ENCODE results near the gene TMEM229B. TPM values are rescaled to one million over a fixed set of nuclear protein-coding genes. Genes with fewer than 3 reads are reported as not detected.

TMEM229B gene
- total RNA-seq (2021; ENCODE audit: unreplicated experiment), result 0.71 TPM
- polyA plus RNA-seq (2012), result 0.39 and 0.60 TPM in 2 replicates
- percentile 26 among the genes with signal in this experiment for Bru-seq, nascent RNA
- BruChase-seq, experiment 1, labeled RNA remaining after a 6-hour chase, result percentile 13 among the genes with signal in this experiment
- percentile 23 among the genes with signal in this experiment for BruChase-seq, experiment 2, labeled RNA remaining after a 2-hour chase
- long read RNA-seq, partial matches to known transcripts, result 0 of 2 reads
- long read RNA-seq, other reads (novel, unspliced or antisense), result 2 of 2 reads

DNA sequence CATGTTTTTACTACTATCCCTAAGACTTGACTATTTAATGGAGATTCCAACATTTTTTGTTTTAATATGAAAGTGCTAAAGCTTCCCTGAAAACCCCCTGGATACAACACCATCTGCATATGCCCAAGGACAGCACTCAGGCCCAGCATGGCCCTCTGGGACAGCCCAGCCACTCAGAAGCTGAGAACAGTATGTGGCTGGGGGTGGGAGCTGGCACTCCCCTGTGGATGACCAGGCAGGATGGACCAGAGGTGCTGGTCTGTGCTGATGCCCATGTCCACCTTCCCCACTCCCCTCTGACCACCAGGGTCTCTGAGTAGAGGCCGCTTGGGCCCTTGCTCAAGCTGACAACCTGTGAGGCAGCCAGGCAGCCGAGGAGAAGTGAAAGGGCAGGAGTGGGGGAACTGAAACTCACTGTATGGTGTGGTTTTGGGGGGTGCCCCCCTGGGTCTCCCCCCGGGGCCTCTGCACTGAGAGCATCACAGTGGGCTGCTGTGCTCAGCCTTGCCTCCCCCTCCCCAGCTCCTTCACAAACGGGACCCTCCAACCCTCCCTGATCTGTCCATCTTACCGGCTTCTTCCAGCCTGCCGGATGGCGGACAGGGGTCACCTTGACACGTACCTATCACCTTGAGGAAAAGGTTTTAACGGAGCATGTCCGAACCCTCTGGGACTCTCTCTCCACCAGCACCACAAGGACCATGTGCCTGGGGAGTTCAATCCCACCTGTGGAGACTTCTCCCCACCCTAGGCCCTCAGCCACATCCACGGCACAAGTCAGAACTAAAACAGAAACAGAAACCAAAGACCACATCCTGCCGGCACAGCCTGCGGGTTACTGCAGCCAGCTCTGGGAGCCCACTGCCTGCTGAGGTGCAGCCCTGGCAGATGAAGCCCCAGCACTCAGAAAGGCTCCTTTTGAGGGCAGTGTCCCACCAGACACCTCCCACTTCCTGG, at the start of gene TMEM229B:
TMEM229B (minus strand) TSS at position 785 of the 957 bp plus-strand sequence. CDS start 14,798 bp downstream, outside the sequence.
- H3K4me1 ChIP-seq (ENCODE audit: control insufficient read depth in 1 of 2, insufficient read depth in 2 of 2, low read length in 2 of 2), result no peaks in the 10 kb centered on the region
- RAD21 ChIA-PET (ENCODE audit: low non-redundant PET in 1 of 2, low total read pairs in 2 of 2, uncharacterized antibody in 2 of 2, unreplicated experiment in 2 of 2), result no interaction called here
- intact Hi-C loops (cut with micrococcal nuclease), result no loop called here
- peaks cover 3 to 7% of the 10 kb centered on the region in 2 experiments; a peak in 2 of 4 replicates for H3K9me3 ChIP-seq (ENCODE audit: control insufficient read depth in 1 of 2, insufficient read depth in 1 of 2, low read depth in 1 of 2, low read length in 2 of 2)
- no peak within 1 kb of the TSS for H3K4me3 ChIP-seq (replicated peaks in 1 of 2; ENCODE audit: low read depth in 1 of 2, low read length in 2 of 2)
- H3K27ac ChIP-seq (ENCODE audit: low read depth, low read length), result no peak within 1 kb of the TSS
- H3K9ac ChIP-seq (ENCODE audit: low read length), result no peak within 1 kb of the TSS
- TF ChIP-seq ZFX (IDR thresholded peaks at IDR 0.05) (no peak), POLR2AphosphoS5 (IDR thresholded peaks at IDR 0.05; ENCODE audit: low read depth, low read length) (no peak), EZH2 (IDR thresholded peaks at IDR 0.05) (no peak), YY1 (IDR thresholded peaks at IDR 0.05; ENCODE audit: extremely low read depth, insufficient replicate concordance, low read depth, low read length) (no peak), JUND (IDR thresholded peaks at IDR 0.05) (no peak), ZNF274 (IDR thresholded peaks at IDR 0.05; ENCODE audit: low read depth, low read length) (no peak)
- ATAC-seq, result no peak
- POLR2A ChIA-PET, result no interaction called here
- H3K27me3 ChIP-seq (ENCODE audit: insufficient read depth, low read length), result no peaks in the 10 kb centered on the region
- H2AFZ ChIP-seq (ENCODE audit: low read depth, low read length, poor library complexity, severe bottlenecking), result no peak within 1 kb of the TSS
- H3K79me2 ChIP-seq (ENCODE audit: insufficient read depth, low read length), result no peaks in the 10 kb centered on the region
- CTCF ChIA-PET, result no interaction called here
- no peak for DNase-seq (ENCODE audit: low read depth, low spot score)
- no peak within 1 kb of the TSS for H3K4me2 ChIP-seq (ENCODE audit: low read length)
- H3K9me2 ChIP-seq (ENCODE audit: insufficient read depth), result no peaks in the 10 kb centered on the region
- H4K20me1 ChIP-seq (ENCODE audit: insufficient read depth), result no peaks in the 10 kb centered on the region
- H3K36me3 ChIP-seq (ENCODE audit: control insufficient read depth in 1 of 2, insufficient read depth in 2 of 2, low read length in 2 of 2), result no peaks in the 10 kb centered on the region
- BruUV-seq (replicated peaks), result no TSS peak

DNA sequence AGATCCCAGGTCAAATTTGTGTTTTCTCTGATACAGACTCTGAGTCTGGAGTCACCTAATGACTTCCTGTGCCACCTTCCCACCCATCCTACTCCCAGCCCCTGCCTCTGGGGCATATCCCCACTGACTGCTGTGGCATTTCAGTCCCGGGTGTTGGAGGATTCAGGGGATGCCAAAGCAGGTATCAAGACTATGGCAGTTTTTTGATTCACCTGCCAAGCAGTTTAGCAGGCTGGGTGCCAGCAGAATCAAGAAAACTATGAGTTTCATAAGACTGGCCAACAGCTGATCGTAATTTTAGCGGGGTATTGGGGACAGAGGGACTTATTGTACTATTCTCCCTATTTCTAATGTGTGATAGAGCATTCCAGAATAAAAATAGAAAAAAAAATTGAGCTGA, 49.2 kb upstream of the TMEM229B start:
- DNase-seq (ENCODE audit: low read depth, low spot score) (no peak), ATAC-seq (no peak)
- Histone ChIP-seq H3K9me2 (ENCODE audit: insufficient read depth) (no peaks in the 10 kb centered on the region), H3K79me2 (ENCODE audit: insufficient read depth, low read length) (0 out of 2 replicates have a peak, but pooled peaks cover 6% of the 10 kb centered on the region), H3K36me3 (ENCODE audit: control insufficient read depth in 1 of 2, insufficient read depth in 2 of 2, low read length in 2 of 2) (peaks cover 0 to 3% of the 10 kb centered on the region in 2 experiments; a peak in 1 of 4 replicates), H3K4me2 (ENCODE audit: low read length) (no peak overlapping the region), H3K27me3 (ENCODE audit: insufficient read depth, low read length) (no peaks in the 10 kb centered on the region), H3K4me1 (ENCODE audit: control insufficient read depth in 1 of 2, insufficient read depth in 2 of 2, low read length in 2 of 2) (peaks cover 5 to 11% of the 10 kb centered on the region in 2 experiments), H3K9ac (ENCODE audit: low read length) (no peak overlapping the region), H3K9me3 (ENCODE audit: control insufficient read depth in 1 of 2, insufficient read depth in 1 of 2, low read depth in 1 of 2, low read length in 2 of 2) (no peaks in the 10 kb centered on the region), H3K4me3 (replicated peaks in 1 of 2; ENCODE audit: low read depth in 1 of 2, low read length in 2 of 2) (no peak overlapping the region), H2AFZ (ENCODE audit: low read depth, low read length, poor library complexity, severe bottlenecking) (no peak overlapping the region), H4K20me1 (ENCODE audit: insufficient read depth) (no peaks in the 10 kb centered on the region), H3K27ac (ENCODE audit: low read depth, low read length) (no peak overlapping the region)
- no TSS peak for BruUV-seq (replicated peaks)
- POLR2A ChIA-PET, result no interaction called here
- CTCF ChIA-PET, result interaction anchor here (2.6 kb wide), 1 partner anchor 11 kb away, joined by 17 read pairs; no protein-coding TSS in a partner anchor
- intact Hi-C loops (cut with micrococcal nuclease), result no loop called here
- RAD21 ChIA-PET (ENCODE audit: low non-redundant PET in 1 of 2, low total read pairs in 2 of 2, uncharacterized antibody in 2 of 2, unreplicated experiment in 2 of 2), result no interaction called here
- TF ChIP-seq, protein P1, sequence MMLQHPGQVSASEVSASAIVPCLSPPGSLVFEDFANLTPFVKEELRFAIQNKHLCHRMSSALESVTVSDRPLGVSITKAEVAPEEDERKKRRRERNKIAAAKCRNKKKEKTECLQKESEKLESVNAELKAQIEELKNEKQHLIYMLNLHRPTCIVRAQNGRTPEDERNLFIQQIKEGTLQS (IDR thresholded peaks at IDR 0.05), result no peak
- TF ChIP-seq POLR2A (IDR thresholded peaks at IDR 0.05; ENCODE audit: borderline replicate concordance, extremely low read depth, insufficient read depth, insufficient read length), result no peak
- no peak for TF ChIP-seq ZNF274 (IDR thresholded peaks at IDR 0.05; ENCODE audit: low read depth, low read length)
- TF ChIP-seq, protein P2, sequence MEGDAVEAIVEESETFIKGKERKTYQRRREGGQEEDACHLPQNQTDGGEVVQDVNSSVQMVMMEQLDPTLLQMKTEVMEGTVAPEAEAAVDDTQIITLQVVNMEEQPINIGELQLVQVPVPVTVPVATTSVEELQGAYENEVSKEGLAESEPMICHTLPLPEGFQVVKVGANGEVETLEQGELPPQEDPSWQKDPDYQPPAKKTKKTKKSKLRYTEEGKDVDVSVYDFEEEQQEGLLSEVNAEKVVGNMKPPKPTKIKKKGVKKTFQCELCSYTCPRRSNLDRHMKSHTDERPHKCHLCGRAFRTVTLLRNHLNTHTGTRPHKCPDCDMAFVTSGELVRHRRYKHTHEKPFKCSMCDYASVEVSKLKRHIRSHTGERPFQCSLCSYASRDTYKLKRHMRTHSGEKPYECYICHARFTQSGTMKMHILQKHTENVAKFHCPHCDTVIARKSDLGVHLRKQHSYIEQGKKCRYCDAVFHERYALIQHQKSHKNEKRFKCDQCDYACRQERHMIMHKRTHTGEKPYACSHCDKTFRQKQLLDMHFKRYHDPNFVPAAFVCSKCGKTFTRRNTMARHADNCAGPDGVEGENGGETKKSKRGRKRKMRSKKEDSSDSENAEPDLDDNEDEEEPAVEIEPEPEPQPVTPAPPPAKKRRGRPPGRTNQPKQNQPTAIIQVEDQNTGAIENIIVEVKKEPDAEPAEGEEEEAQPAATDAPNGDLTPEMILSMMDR (IDR thresholded peaks at IDR 0.05 in 2 of 3, conservative IDR thresholded peaks at IDR 0.05 in 1 of 3; ENCODE audit: borderline replicate concordance in 1 of 3, insufficient read depth in 1 of 3, low read depth in 2 of 3, low read length in 2 of 3), result no peak
- TF ChIP-seq SIN3A (IDR thresholded peaks at IDR 0.05; ENCODE audit: low read depth), result no peak
- TF ChIP-seq, protein P3, sequence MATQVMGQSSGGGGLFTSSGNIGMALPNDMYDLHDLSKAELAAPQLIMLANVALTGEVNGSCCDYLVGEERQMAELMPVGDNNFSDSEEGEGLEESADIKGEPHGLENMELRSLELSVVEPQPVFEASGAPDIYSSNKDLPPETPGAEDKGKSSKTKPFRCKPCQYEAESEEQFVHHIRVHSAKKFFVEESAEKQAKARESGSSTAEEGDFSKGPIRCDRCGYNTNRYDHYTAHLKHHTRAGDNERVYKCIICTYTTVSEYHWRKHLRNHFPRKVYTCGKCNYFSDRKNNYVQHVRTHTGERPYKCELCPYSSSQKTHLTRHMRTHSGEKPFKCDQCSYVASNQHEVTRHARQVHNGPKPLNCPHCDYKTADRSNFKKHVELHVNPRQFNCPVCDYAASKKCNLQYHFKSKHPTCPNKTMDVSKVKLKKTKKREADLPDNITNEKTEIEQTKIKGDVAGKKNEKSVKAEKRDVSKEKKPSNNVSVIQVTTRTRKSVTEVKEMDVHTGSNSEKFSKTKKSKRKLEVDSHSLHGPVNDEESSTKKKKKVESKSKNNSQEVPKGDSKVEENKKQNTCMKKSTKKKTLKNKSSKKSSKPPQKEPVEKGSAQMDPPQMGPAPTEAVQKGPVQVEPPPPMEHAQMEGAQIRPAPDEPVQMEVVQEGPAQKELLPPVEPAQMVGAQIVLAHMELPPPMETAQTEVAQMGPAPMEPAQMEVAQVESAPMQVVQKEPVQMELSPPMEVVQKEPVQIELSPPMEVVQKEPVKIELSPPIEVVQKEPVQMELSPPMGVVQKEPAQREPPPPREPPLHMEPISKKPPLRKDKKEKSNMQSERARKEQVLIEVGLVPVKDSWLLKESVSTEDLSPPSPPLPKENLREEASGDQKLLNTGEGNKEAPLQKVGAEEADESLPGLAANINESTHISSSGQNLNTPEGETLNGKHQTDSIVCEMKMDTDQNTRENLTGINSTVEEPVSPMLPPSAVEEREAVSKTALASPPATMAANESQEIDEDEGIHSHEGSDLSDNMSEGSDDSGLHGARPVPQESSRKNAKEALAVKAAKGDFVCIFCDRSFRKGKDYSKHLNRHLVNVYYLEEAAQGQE (IDR thresholded peaks at IDR 0.05; ENCODE audit: low read depth), result no peak

Measured in HCT116 (cell line).